NCI-H2081 treated with DMSO at 0.1 percent for 48 hours (cell line): ENCODE data around the gene VGF.
A peak's percentile ranks its signal among the peaks of the same experiment; 100 is the strongest.

Experiments
- DNase-seq: peaks from one replicate; lab custom pipeline; 2025; lab: John Stamatoyannopoulos, UW

The VGF gene

GRCh38 chr7:101165958-101166647, 734 bp upstream of the VGF start:
- no peak for DNase-seq

GRCh38 chr7:101164071-101164840, 1.1 kb downstream of the VGF start:
- no peak for DNase-seq

GRCh38 chr7:101163279-101164070, 1.9 kb downstream of the VGF start:
- peak; percentile 34 for DNase-seq

- DNase-seq = peak; percentile 35
Measured at GRCh38 chr7:101162551-101163278, 2.7 kb downstream of the VGF start.

- DNase-seq = no peak
Measured at GRCh38 chr7:101161692-101162471, 3.5 kb downstream of the VGF start.

GRCh38 chr7:101160910-101161309, 4.5 kb downstream of the VGF start:
- no peak for DNase-seq

GRCh38 chr7:101159696-101160674, 5.4 kb downstream of the VGF start:
- DNase-seq = no peak

- DNase-seq = no peak
Measured at GRCh38 chr7:101156866-101157589, 8.3 kb downstream of the VGF start.

- DNase-seq = no peak
Measured at GRCh38 chr7:101156277-101156676, 9.1 kb downstream of the VGF start.

- DNase-seq = no peak
Measured at GRCh38 chr7:101155303-101155702, 10.1 kb downstream of the VGF start.

GRCh38 chr7:101154693-101155102, 10.7 kb downstream of the VGF start:
- no peak for DNase-seq

- peak; percentile 73 for DNase-seq
Measured at GRCh38 chr7:101153969-101154692, 11.2 kb downstream of the VGF start, which contains the start of gene AP1S1. Gene AP1S1 (plus strand): TSS chr7:101154476. CDS start chr7:101154515, 39 bp downstream.

GRCh38 chr7:101151908-101152651, 13.3 kb downstream of the VGF start:
- DNase-seq = no peak

- no peak for DNase-seq
Measured at GRCh38 chr7:101140746-101141382, 24.5 kb downstream of the VGF start.

GRCh38 chr7:101140339-101140699, 25.1 kb downstream of the VGF start:
- no peak for DNase-seq

GRCh38 chr7:101138213-101138870, 27.0 kb downstream of the VGF start:
- DNase-seq = peak; percentile 15
